ENCODE measurements around the gene CPT2. TPM values are rescaled to one million over a fixed set of nuclear protein-coding genes. Genes with fewer than 3 reads are reported as not detected.

CPT2 gene
- polyA plus RNA-seq, 2 of the 4 experiments (the other 2 are of a cell fraction): 5.9 to 8.4 TPM

DNA sequence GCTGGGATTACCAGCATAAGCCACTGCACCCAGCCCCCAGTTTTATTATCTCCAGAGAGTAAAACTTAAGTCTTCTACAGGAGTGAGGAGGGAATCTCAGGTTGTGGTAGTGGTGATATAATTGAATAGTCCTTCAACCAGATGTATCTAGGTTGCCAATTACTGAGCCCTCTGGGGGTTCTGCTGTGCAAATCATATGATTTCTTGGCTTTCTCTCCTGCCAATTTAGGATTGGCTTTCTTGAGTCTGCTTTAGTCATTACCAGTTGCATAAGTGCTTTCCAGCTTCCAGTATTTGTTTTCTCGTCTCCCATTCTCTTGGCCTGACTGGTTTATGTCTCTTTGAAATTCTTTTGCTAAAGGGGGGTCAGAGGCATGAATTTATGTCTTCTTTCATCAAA is 11.1 kb downstream of the CPT2 start (continued):
- TF ChIP-seq RAD21 (conservative IDR thresholded peaks at IDR 0.05 in 1 of 2, IDR thresholded peaks at IDR 0.05 in 1 of 2) (no peak), EHMT2 (IDR thresholded peaks at IDR 0.05; ENCODE audit: low read depth) (no peak), CBX2 (IDR thresholded peaks at IDR 0.05; ENCODE audit: borderline replicate concordance, low read depth) (no peak), TFCP2L1 (CRISPR knock-in tag; IDR thresholded peaks at IDR 0.05) (no peak), KDM5A (IDR thresholded peaks at IDR 0.05) (no peak), CBX8 (IDR thresholded peaks at IDR 0.05) (no peak)
- TF ChIP-seq, protein P1, sequence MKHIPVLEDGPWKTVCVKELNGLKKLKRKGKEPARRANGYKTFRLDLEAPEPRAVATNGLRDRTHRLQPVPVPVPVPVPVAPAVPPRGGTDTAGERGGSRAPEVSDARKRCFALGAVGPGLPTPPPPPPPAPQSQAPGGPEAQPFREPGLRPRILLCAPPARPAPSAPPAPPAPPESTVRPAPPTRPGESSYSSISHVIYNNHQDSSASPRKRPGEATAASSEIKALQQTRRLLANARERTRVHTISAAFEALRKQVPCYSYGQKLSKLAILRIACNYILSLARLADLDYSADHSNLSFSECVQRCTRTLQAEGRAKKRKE (CRISPR knock-in tag; IDR thresholded peaks at IDR 0.05; ENCODE audit: low read depth): no peak

DNA sequence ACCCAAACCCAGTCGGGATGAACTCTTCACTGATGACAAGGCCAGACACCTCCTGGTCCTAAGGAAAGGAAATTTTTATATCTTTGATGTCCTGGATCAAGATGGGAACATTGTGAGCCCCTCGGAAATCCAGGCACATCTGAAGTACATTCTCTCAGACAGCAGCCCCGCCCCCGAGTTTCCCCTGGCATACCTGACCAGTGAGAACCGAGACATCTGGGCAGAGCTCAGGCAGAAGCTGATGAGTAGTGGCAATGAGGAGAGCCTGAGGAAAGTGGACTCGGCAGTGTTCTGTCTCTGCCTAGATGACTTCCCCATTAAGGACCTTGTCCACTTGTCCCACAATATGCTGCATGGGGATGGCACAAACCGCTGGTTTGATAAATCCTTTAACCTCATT is 13.7 kb downstream of the CPT2 start:
- Histone ChIP-seq H3K4me1 (no peaks in the 10 kb centered on the region), H3K27ac (no peak overlapping the region), H3K9me3 (peaks cover 16% of the 10 kb centered on the region; the same call in 2 of the 3 replicates), H3K4me3 (no peak overlapping the region), H3K4me2 (no peak overlapping the region)
- ATAC-seq: no peak
- POLR2A ChIA-PET: no interaction called here
- no peak for FAIRE-seq
- TF ChIP-seq, protein P2, sequence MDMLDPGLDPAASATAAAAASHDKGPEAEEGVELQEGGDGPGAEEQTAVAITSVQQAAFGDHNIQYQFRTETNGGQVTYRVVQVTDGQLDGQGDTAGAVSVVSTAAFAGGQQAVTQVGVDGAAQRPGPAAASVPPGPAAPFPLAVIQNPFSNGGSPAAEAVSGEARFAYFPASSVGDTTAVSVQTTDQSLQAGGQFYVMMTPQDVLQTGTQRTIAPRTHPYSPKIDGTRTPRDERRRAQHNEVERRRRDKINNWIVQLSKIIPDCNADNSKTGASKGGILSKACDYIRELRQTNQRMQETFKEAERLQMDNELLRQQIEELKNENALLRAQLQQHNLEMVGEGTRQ (IDR thresholded peaks at IDR 0.05): no peak
- TF ChIP-seq CHD4 (IDR thresholded peaks at IDR 0.05; ENCODE audit: borderline replicate concordance) (no peak), RARB (CRISPR knock-in tag; IDR thresholded peaks at IDR 0.05) (no peak), ZFP36 (IDR thresholded peaks at IDR 0.05; ENCODE audit: borderline replicate concordance, partially characterized antibody) (no peak)
- WGBS (ENCODE audit: missing lambda C conversion rate): 78% methylated on average over 7 of the region's 7 CpGs
- CTCF ChIA-PET: interaction anchor here (1.0 to 1.6 kb wide), 2 partner anchors 12 to 24 kb away, joined by 3 read pairs; no protein-coding TSS in a partner anchor
- DNase-seq (ENCODE audit: low read depth in 1 of 2, low spot score in 1 of 2): no peak

DNA sequence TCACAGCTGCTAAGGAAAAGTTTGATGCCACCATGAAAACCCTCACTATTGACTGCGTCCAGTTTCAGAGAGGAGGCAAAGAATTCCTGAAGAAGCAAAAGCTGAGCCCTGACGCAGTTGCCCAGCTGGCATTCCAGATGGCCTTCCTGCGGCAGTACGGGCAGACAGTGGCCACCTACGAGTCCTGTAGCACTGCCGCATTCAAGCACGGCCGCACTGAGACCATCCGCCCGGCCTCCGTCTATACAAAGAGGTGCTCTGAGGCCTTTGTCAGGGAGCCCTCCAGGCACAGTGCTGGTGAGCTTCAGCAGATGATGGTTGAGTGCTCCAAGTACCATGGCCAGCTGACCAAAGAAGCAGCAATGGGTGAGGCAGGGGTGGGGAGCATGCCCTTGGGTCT is 14.3 kb downstream of the CPT2 start:
- DNase-seq (ENCODE audit: low read depth in 1 of 2, low spot score in 1 of 2) (no peak), FAIRE-seq (no peak), ATAC-seq (no peak)
- no peak overlapping the region for H3K27ac ChIP-seq
- POLR2A ChIA-PET: no interaction called here
- H3K4me3 ChIP-seq: no peak overlapping the region
- CTCF ChIA-PET: interaction anchor here (1.0 kb wide), 1 partner anchor 12 kb away, joined by 3 read pairs; no protein-coding TSS in a partner anchor
- no peaks in the 10 kb centered on the region for H3K4me1 ChIP-seq
- H3K9me3 ChIP-seq: peaks cover 10% of the 10 kb centered on the region; the same call in 2 of the 3 replicates
- H3K4me2 ChIP-seq: no peak overlapping the region
- TF ChIP-seq FOSB (CRISPR knock-in tag; IDR thresholded peaks at IDR 0.05) (no peak), CBX2 (IDR thresholded peaks at IDR 0.05; ENCODE audit: borderline replicate concordance, low read depth) (no peak), CEBPB (IDR thresholded peaks at IDR 0.05) (no peak), FOXS1 (CRISPR knock-in tag; IDR thresholded peaks at IDR 0.05) (no peak), POLR2AphosphoS2 (conservative IDR thresholded peaks at IDR 0.05; ENCODE audit: low read length) (no peak), NPAS2 (CRISPR knock-in tag; IDR thresholded peaks at IDR 0.05; ENCODE audit: borderline replicate concordance) (no peak), ZNF302 (CRISPR knock-in tag; IDR thresholded peaks at IDR 0.05) (no peak), BHLHE40 (IDR thresholded peaks at IDR 0.05; ENCODE audit: low read depth, low read length) (no peak), HEYL (CRISPR knock-in tag; IDR thresholded peaks at IDR 0.05) (no peak), POLR2A (IDR thresholded peaks at IDR 0.05; ENCODE audit: low read length) (no peak), RNF2 (IDR thresholded peaks at IDR 0.05; ENCODE audit: borderline replicate concordance, low read depth) (no peak), HOXB13 (CRISPR knock-in tag; IDR thresholded peaks at IDR 0.05; ENCODE audit: low read depth) (no peak), SREBF2 (IDR thresholded peaks at IDR 0.05) (no peak), JUN (IDR thresholded peaks at IDR 0.05) (no peak), ZSCAN20 (CRISPR knock-in tag; IDR thresholded peaks at IDR 0.05) (no peak), RFX5 (IDR thresholded peaks at IDR 0.05) (no peak)
- TF ChIP-seq, protein P3, sequence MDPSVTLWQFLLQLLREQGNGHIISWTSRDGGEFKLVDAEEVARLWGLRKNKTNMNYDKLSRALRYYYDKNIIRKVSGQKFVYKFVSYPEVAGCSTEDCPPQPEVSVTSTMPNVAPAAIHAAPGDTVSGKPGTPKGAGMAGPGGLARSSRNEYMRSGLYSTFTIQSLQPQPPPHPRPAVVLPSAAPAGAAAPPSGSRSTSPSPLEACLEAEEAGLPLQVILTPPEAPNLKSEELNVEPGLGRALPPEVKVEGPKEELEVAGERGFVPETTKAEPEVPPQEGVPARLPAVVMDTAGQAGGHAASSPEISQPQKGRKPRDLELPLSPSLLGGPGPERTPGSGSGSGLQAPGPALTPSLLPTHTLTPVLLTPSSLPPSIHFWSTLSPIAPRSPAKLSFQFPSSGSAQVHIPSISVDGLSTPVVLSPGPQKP (IDR thresholded peaks at IDR 0.05; ENCODE audit: low read depth, low read length): no peak
- TF ChIP-seq, protein P4, sequence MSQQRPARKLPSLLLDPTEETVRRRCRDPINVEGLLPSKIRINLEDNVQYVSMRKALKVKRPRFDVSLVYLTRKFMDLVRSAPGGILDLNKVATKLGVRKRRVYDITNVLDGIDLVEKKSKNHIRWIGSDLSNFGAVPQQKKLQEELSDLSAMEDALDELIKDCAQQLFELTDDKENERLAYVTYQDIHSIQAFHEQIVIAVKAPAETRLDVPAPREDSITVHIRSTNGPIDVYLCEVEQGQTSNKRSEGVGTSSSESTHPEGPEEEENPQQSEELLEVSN (IDR thresholded peaks at IDR 0.05; ENCODE audit: borderline replicate concordance, low read depth): no peak
- TF ChIP-seq, protein P5, sequence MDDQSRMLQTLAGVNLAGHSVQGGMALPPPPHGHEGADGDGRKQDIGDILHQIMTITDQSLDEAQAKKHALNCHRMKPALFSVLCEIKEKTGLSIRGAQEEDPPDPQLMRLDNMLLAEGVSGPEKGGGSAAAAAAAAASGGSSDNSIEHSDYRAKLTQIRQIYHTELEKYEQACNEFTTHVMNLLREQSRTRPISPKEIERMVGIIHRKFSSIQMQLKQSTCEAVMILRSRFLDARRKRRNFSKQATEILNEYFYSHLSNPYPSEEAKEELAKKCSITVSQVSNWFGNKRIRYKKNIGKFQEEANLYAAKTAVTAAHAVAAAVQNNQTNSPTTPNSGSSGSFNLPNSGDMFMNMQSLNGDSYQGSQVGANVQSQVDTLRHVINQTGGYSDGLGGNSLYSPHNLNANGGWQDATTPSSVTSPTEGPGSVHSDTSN (IDR thresholded peaks at IDR 0.05): no peak
- WGBS (ENCODE audit: missing lambda C conversion rate): 93% methylated on average over 11 of the region's 11 CpGs

All from A549 (cell line).